ENCODE measurements around the gene SRD5A1.

DNA sequence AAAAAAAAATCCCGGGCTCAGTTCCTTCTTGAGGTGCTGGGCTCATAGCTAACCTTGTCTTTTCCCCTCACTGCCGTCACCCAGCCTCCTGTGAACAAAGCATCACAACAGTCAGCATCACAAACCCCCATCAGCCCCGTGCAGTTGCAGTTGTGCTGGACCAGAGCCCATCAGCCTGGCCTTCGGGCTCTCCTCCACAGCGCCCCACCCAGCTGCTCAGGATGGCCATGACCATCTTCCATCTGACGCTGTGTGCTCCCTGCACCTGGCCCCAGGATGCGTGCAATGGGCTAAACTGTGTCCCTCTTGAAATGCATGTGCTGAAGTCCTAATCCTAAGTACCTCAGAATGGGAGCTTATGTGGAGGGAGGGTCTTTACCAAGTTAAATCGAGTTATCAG is 48.5 kb upstream of the SRD5A1 start:
- TF ChIP-seq EZH2 (IDR thresholded peaks at IDR 0.05; ENCODE audit: low read depth, low read length, severe bottlenecking) = no peak
- TF ChIP-seq SUZ12 (IDR thresholded peaks at IDR 0.05; ENCODE audit: low read length) = no peak
- no peak for TF ChIP-seq GABPA (IDR thresholded peaks at IDR 0.05; ENCODE audit: borderline replicate concordance, insufficient read depth, low read length)
- TF ChIP-seq, protein P1, sequence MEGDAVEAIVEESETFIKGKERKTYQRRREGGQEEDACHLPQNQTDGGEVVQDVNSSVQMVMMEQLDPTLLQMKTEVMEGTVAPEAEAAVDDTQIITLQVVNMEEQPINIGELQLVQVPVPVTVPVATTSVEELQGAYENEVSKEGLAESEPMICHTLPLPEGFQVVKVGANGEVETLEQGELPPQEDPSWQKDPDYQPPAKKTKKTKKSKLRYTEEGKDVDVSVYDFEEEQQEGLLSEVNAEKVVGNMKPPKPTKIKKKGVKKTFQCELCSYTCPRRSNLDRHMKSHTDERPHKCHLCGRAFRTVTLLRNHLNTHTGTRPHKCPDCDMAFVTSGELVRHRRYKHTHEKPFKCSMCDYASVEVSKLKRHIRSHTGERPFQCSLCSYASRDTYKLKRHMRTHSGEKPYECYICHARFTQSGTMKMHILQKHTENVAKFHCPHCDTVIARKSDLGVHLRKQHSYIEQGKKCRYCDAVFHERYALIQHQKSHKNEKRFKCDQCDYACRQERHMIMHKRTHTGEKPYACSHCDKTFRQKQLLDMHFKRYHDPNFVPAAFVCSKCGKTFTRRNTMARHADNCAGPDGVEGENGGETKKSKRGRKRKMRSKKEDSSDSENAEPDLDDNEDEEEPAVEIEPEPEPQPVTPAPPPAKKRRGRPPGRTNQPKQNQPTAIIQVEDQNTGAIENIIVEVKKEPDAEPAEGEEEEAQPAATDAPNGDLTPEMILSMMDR (IDR thresholded peaks at IDR 0.05; ENCODE audit: control extremely low read depth in 1 of 3, insufficient read depth in 1 of 3, low read depth in 1 of 3, low read length in 3 of 3) = no peak
- no peak for TF ChIP-seq POLR2A (IDR thresholded peaks at IDR 0.05; ENCODE audit: control extremely low read depth in 1 of 2, low read depth in 2 of 2, low read length in 2 of 2)
- TF ChIP-seq, protein P2, sequence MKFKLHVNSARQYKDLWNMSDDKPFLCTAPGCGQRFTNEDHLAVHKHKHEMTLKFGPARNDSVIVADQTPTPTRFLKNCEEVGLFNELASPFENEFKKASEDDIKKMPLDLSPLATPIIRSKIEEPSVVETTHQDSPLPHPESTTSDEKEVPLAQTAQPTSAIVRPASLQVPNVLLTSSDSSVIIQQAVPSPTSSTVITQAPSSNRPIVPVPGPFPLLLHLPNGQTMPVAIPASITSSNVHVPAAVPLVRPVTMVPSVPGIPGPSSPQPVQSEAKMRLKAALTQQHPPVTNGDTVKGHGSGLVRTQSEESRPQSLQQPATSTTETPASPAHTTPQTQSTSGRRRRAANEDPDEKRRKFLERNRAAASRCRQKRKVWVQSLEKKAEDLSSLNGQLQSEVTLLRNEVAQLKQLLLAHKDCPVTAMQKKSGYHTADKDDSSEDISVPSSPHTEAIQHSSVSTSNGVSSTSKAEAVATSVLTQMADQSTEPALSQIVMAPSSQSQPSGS (IDR thresholded peaks at IDR 0.05; ENCODE audit: low read length) = no peak
- no peak for TF ChIP-seq POLR2AphosphoS5 (IDR thresholded peaks at IDR 0.05; ENCODE audit: low read depth, low read length)
- TF ChIP-seq SIN3A (conservative IDR thresholded peaks at IDR 0.05 in 1 of 2, IDR thresholded peaks at IDR 0.05 in 1 of 2; ENCODE audit: low read depth in 1 of 2, low read length in 2 of 2) = no peak
- TF ChIP-seq ZNF274 (IDR thresholded peaks at IDR 0.05; ENCODE audit: borderline replicate concordance, extremely low read depth, low read length) = no peak
- TF ChIP-seq CHD2 (IDR thresholded peaks at IDR 0.05; ENCODE audit: low read length) = no peak
- TF ChIP-seq, protein P3, sequence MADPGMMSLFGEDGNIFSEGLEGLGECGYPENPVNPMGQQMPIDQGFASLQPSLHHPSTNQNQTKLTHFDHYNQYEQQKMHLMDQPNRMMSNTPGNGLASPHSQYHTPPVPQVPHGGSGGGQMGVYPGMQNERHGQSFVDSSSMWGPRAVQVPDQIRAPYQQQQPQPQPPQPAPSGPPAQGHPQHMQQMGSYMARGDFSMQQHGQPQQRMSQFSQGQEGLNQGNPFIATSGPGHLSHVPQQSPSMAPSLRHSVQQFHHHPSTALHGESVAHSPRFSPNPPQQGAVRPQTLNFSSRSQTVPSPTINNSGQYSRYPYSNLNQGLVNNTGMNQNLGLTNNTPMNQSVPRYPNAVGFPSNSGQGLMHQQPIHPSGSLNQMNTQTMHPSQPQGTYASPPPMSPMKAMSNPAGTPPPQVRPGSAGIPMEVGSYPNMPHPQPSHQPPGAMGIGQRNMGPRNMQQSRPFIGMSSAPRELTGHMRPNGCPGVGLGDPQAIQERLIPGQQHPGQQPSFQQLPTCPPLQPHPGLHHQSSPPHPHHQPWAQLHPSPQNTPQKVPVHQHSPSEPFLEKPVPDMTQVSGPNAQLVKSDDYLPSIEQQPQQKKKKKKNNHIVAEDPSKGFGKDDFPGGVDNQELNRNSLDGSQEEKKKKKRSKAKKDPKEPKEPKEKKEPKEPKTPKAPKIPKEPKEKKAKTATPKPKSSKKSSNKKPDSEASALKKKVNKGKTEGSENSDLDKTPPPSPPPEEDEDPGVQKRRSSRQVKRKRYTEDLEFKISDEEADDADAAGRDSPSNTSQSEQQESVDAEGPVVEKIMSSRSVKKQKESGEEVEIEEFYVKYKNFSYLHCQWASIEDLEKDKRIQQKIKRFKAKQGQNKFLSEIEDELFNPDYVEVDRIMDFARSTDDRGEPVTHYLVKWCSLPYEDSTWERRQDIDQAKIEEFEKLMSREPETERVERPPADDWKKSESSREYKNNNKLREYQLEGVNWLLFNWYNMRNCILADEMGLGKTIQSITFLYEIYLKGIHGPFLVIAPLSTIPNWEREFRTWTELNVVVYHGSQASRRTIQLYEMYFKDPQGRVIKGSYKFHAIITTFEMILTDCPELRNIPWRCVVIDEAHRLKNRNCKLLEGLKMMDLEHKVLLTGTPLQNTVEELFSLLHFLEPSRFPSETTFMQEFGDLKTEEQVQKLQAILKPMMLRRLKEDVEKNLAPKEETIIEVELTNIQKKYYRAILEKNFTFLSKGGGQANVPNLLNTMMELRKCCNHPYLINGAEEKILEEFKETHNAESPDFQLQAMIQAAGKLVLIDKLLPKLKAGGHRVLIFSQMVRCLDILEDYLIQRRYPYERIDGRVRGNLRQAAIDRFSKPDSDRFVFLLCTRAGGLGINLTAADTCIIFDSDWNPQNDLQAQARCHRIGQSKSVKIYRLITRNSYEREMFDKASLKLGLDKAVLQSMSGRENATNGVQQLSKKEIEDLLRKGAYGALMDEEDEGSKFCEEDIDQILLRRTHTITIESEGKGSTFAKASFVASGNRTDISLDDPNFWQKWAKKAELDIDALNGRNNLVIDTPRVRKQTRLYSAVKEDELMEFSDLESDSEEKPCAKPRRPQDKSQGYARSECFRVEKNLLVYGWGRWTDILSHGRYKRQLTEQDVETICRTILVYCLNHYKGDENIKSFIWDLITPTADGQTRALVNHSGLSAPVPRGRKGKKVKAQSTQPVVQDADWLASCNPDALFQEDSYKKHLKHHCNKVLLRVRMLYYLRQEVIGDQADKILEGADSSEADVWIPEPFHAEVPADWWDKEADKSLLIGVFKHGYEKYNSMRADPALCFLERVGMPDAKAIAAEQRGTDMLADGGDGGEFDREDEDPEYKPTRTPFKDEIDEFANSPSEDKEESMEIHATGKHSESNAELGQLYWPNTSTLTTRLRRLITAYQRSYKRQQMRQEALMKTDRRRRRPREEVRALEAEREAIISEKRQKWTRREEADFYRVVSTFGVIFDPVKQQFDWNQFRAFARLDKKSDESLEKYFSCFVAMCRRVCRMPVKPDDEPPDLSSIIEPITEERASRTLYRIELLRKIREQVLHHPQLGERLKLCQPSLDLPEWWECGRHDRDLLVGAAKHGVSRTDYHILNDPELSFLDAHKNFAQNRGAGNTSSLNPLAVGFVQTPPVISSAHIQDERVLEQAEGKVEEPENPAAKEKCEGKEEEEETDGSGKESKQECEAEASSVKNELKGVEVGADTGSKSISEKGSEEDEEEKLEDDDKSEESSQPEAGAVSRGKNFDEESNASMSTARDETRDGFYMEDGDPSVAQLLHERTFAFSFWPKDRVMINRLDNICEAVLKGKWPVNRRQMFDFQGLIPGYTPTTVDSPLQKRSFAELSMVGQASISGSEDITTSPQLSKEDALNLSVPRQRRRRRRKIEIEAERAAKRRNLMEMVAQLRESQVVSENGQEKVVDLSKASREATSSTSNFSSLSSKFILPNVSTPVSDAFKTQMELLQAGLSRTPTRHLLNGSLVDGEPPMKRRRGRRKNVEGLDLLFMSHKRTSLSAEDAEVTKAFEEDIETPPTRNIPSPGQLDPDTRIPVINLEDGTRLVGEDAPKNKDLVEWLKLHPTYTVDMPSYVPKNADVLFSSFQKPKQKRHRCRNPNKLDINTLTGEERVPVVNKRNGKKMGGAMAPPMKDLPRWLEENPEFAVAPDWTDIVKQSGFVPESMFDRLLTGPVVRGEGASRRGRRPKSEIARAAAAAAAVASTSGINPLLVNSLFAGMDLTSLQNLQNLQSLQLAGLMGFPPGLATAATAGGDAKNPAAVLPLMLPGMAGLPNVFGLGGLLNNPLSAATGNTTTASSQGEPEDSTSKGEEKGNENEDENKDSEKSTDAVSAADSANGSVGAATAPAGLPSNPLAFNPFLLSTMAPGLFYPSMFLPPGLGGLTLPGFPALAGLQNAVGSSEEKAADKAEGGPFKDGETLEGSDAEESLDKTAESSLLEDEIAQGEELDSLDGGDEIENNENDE (IDR thresholded peaks at IDR 0.05; ENCODE audit: insufficient replicate concordance, low read length) = no peak
- no peak for TF ChIP-seq TBP (IDR thresholded peaks at IDR 0.05; ENCODE audit: low read depth, low read length)
- TF ChIP-seq SP1 (IDR thresholded peaks at IDR 0.05; ENCODE audit: low read depth, low read length) = no peak

Measured in H1 (cell line).